Activated T-cell treated with anti-CD3 and anti-CD28 coated beads for 1 hour (primary cell): ENCODE results near the gene NSG2.
"Not testable (repeated sequence)": the region's sequence is repeated elsewhere in the genome, so short reads cannot be mapped to it uniquely, and the experiment has no call there.

Experiments used
- DNase-seq: peaks from one replicate; pipeline ENCODE4 v3.0.0-alpha.2; 2020; ENCODE audit warnings: low read depth

Gene NSG2

GRCh38 chr5:174045470-174046025 lies at the start of gene NSG2:
Gene NSG2 (plus strand): TSS chr5:174045706. CDS start chr5:174046756, 1,050 bp downstream.
- no peak for DNase-seq

DNA sequence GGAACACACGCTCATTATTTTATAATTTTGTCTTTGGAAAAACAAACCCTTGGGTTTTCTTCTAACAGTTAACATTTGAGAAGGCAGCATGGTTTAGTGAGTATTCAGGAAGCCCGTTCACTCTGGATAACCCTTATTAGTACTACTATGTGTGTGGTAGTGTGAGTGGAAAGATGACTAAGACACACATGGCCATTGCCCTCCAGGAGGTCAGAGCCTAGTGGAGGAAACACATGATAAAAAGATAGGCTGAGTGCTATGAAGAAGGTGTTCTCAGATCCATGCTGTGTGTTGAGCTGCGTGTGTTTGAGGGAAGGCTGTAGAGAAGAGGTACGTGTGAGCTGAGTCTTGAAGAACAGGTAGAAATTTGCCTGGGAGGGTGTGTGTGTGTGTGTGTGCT lies 48.2 kb upstream of the NSG2 start:
- no peak for DNase-seq

DNA sequence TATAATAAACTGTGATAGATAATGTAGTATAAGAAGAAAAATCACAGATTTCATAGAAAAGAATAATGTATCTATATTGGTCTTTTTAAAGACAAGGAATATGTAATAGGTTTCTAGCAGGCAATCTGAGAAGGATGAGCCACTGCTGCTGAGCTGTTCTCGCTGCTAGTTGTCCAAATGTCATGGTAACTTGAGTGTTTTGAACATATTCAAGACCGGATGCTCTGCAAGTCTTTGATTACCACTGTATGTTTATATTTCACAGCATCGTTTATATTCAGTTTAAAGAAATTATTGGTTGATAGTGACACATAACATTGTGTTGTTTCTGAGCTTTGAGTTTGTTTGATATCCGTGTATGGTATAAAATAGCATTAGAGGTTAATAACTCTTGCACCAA lies 47.0 kb upstream of the NSG2 start:
- no peak for DNase-seq

DNA sequence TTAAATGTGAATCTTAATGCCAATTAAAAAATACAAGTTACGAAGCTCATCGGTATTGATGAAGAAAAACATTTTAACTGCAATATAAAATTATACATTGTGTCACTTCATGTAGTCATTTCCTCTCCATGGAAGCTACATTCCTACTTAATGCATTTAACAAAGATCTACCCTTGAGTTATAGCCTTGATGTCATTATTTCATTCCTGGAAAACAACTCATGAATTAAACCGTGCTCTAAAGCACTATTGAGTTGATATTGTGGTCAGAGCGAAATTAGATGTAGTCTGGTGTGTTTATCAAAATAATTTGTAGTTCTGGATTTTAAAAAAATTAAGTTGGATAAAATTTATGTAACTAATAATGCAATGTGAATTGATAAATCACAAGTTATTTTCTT lies 45.4 kb upstream of the NSG2 start:
- no peak for DNase-seq

DNA sequence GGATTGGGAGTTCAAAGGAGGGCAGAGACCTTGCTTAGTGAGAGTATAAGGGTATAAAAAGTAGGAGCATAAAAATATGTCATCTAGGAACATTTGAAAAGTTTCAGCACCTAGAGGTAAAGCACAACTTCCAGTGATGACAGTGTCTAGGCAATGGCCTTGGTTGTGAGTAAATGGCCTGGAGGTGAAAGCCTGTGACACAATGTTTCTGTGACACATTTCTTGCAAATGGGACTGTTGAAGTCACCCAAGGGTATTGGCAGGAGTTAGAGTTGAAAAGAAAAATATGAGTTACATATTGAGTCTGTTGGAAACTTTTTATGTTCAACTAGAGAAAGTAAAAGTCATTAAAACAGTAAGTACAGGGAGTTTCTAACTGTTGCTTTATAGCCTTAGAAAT lies 41.7 kb upstream of the NSG2 start:
- DNase-seq: no peak

DNA sequence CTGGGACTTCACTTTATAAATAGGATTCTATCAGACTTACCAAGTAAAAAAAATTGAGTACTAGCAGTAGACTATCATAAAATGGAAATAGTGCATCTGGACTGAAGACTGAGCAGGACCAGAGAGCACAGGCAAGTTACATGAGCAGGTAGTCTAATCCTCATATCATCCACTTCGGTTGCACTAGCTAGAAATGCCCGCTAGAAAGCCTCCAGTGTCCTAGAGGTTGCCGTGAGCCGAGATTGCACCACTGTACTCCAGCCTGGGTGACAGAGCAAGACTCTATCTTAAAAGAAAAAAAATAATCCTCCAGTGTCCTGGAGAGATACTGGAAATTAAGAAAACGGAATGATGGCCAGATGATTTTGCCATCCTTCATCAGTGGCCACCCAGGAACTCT lies 36.6 kb upstream of the NSG2 start:
- DNase-seq: no peak

DNA sequence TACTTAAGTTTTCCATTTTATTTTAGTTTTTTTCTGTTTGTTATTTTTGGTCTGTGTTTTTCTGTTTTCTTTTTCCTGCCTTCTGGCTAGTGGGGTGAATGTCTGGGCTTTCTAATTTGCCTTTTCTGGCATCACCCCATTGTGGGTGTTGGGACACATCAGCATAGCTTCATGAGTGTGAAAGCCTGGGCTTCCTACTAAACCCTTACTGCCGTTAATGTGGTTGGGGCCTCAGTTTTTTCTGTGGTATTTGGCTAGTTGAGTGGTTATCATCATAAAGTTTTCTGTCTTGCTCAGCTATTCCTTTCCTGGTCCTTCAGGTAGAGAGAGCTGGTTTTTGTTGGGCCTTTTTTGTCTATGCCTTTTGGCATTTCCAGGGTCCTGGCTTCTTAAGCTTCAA lies 35.1 kb upstream of the NSG2 start:
- DNase-seq: no peak

DNA sequence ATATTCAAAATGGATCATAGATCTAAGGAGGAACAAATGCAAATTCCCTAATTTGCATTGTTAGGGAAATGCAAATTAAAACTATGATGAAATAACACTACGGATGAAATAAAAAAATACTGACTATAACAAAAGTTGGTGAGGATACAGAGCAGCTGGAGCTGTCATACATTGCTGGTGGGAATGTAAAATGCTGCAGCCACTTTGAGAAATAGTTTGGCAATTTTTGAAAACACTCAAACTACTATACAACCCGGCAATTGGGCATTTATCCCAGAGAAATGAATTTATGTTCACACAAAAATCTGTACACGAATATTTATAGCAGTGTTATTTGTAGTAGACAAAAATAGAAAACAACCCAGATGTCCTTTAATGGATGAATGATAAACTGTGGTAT lies 34.1 kb upstream of the NSG2 start:
- no peak for DNase-seq

DNA sequence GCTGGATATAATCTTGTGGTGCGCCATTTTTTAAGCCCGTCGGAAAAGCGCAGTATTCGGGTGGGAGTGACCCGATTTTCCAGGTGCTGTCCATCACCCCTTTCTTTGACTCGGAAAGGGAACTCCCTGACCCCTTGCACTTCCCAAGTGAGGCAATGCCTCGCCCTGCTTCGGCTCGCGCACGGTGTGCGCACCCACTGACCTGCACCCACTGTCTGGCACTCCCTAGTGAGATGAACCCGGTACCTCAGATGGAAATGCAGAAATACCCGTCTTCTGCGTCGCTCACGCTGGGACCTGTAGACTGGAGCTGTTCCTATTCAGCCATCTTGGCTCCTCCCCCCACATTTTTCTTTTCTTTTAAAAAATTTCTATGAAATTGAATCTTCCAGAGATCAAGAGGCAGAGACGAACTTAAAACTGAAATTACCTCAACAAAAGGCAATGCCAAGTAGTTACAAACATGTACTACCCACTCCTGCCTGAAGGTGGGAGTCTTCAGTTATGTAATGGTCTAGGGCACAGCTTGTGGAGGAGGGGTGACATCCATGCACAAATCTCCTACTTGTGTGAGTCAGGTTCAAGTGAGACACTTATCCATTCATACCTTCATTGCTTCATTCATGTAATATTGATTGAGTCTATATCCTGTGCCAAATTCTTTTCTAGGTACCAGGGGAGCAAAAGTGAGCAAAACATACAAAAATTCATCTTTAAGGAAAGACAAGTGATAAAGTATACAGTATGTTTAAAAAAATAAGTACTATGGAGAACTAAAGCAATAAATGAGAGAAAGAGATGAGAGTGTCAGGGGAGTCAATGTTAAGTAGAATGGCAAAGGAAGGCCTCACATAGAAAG lies 25.2 kb upstream of the NSG2 start:
- DNase-seq: not testable (repeated sequence)

DNA sequence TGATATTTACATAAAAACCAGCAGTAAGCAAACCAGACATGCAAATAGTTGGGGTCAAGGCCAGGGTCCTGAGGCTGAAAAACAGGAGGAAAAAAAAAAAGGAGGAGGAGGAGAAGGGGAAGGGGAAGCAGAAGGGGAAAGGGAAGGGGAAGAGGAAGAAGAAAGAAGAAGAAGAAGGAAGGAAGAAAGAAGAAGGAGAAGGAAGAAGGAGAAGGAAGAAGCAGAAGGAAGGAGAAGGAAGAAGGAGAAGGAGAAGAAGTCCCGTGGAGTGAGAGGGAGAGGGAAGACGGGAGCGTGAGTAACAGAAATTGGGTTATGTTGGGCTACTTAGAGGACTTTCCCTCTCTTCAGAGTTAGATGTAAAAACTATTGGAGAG lies 24.6 kb upstream of the NSG2 start:
- DNase-seq: no peak

- no peak for DNase-seq
These were observed 23.0 kb upstream of the NSG2 start for GRCh38 chr5:174022384-174023095.

DNA sequence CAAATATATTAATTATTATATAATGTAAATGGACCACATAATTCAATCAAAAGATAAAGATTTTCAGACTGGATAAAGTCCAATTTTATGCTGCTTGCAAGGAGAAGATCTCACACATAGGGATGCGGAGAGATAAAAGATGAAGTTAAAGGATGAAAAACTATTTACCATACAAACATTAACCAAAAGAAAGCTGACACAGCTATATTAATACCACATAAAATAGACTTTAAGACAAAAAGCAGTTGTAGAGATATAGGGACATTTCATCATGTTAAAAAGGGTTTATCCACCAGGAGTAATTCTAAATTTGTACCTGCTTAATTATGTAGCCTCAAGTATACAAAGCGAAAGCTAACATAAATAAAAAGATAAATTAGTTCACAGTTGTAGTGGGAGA lies 15.2 kb upstream of the NSG2 start:
- DNase-seq: no peak

DNA sequence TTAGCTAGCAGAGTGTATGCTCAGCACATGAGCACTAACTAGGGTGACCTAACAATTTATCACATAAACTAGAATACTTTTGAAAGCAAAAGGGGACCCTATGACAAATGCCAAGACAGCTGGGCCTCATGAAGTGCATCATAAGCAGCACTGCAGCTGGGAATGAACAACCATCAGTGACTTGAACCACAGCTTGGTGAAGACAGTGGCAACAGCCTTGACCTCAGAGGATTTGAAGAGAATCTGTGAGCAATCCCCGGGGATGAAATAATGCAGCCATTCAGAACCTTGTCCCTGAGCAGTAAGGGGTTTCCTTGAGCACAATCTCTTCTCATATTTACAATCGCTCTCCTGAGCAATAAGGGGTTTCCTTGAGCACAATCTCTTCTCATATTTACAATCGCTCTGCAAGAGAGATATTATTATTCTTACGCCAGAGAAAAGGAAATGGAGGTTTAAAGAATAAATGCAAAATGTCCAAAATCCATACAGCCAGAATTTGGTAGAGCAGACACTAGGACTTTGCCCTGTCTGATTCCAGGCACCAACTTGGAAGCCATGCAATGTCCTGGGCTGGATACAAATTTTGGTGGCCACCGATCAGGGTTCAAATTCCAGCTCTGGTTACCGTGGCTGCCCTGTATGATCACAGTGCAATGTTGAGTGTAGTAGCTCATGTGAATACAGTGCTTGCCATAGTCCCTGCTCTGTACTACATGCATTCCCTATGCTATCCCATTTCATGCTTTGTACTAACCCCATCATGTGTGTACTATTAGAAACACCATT lies 846 bp upstream of the NSG2 start:
- DNase-seq: no peak

DNA sequence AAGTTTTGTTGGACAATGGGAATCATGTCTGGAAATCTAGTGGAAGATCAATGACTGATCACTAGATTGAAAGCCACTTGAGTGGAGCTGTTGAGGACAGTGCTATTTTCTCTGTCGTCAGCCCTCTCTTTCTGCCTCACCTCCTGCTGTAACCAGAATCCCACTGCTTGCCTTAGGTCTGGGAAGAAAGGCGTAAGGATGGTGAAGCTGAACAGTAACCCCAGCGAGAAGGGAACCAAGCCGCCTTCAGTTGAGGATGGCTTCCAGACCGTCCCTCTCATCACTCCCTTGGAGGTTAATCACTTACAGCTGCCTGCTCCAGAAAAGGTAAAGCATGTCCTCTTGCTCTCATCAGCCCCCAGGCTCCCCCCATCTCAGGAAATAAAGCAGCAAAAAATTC lies 1.1 kb downstream of the NSG2 start:
- DNase-seq: no peak

DNA sequence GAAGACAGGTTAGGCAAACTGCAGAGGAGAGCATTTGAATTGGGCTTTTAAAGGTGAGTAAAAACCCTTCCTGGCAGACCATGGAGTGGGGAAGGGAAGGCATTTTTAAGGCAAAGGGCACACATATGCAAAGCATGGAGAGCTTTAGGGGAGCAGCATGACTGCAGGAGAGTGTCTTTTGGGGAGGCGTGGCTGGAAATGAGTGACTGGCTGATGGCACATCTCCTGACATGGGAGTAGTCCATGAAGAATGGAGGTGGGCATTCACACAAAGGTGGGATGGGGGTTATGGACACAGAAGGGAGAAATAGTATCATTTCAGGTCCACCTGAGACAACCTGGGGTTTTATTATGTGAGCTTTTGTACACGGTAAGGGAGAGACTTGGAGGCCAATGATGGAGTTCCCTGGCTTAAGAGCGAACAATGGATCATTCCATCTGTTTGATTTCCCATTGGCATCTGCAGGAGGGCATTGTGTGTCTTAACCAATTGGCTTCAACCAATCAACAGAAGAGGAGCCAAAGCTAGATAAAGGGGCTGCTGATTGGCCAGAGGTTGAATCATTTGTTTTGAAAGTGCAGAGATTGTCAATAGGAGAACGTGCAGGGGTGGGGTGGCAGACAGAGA lies 2.1 kb downstream of the NSG2 start:
- DNase-seq: no peak

- DNase-seq: no peak
These were observed 7.1 kb downstream of the NSG2 start for GRCh38 chr5:174052636-174053035.

DNA sequence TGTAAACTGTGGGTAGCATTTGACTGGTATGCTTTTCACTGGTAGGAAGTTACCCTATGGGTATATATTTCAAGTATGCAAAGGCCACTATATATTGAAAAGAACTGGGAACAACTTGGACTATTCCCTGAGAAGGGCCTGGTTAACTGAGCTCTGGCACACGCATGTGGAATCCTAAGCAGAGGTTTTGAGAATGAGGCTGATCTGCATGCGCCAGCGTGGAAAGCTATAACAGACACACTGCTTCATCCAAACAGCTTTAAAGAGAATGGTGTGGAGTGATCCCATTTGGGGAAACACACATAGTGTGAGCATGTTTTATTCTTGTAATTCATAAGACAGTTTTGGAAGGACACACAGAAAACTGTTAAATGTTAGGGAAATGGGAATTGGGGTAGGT lies 8.4 kb downstream of the NSG2 start:
- no peak for DNase-seq

DNA sequence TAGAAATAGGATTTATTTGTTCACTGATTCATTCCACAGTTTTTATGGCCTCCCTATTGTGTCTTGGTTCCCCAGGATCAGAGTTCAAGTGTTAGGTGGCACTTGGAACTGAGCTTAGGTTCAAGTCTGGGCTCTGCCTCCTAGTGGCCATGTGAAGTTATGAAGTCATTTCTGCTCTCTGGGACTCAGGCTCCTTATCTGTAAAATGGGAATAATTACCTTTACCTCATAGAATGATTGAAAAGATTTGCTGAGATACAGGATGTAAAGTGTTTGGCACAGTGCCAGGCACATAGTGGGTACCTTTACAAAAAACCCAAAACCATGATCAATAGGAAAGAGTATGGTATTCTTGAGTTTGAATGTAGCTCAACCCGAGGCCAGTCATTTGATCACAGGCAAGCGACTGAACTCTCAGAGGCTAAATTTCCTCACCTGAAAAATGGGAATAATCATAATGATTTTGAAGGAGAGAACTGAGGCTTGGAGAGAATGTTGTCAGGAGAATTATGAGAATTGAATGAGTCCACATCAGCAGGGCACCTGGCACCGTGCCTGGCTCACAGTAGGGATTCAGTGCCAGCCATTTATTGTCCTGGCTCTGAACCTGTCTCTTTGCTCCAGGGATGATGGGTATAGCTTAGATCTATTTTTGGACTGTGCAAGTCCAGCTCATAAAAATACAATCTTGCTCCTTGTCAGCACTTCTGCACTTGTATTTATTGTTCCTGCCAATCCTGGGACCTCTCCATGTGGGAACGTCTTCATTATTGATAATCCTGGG lies 10.8 kb downstream of the NSG2 start:
- no peak for DNase-seq

DNA sequence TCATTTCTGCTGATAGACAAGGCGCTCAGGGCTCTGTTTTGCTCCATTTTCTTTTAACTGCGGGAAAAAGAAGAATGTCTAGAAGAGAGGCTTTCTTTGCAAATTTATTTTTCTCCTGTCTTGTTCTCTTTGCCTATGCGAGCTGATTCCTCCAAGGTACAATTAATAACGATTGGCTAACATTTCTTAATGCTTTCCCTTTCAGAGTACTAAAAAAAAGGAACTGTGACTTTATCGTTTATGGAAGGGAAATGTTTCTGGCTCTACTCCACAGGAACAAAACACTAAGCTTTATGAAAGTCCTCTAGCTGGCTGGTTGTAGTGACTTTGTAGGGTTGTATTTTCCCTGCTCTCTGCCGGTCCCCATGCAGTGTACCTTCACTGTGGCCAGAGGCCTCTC lies 11.7 kb downstream of the NSG2 start:
- DNase-seq: no peak

DNA sequence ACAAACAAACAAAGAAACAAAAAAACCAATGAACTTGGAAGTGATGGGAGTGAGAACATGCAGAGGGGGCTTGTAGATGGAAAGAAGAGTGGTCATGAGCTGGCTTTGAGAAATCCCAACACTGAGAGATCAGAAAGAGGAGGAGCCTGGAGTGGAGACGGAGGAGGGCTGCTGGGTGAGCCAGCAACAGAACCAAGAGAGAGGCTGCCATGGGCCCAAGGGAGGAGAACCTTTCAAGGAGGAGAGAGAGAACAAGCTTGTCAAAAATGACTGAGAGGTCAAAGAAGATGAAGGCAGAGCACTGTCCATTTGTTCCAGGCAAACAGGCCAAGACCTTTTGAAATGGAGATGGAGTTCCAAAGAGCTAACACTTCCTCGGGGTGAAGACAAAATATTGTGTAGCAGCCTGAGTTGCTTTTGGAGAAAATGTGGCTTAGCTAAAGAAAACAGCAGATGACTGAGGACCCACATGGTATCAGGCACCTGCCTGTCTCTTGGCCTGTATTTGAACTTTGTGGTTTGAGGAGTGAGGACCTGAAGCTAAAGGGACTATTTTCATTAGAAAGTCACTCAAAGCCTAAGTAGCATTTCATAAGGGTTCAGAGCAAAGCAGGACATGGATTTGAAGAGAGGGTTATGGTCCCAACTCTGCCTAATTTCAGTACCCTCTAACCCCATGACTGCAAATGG lies 13.1 kb downstream of the NSG2 start:
- no peak for DNase-seq

DNA sequence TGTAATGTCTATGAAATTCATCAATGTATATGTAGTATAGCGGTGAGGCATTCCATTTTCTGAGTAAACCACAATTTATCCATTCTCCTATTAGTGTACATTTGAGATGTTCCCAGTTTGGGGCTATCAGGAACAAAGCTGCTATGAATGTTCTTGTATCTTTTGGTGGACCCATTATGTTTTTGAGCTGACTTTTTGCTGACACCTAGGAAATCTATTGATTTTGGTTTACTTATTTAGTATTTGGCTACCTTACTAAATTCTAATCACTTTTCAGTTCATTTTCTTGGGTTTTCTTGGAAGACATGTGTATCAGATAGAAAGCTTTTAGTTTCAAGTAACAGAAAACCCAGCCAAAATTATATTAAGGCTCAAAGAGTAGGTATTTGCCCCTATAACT lies 13.7 kb downstream of the NSG2 start:
- no peak for DNase-seq
